ENCODE measurements around the gene ABLIM1. TPM values are rescaled to one million over a fixed set of nuclear protein-coding genes. Genes with fewer than 3 reads are reported as not detected.

The ABLIM1 gene
- total and polyA plus RNA-seq, 4 donors, result 20.0 to 135 (median 59.9) TPM

DNA sequence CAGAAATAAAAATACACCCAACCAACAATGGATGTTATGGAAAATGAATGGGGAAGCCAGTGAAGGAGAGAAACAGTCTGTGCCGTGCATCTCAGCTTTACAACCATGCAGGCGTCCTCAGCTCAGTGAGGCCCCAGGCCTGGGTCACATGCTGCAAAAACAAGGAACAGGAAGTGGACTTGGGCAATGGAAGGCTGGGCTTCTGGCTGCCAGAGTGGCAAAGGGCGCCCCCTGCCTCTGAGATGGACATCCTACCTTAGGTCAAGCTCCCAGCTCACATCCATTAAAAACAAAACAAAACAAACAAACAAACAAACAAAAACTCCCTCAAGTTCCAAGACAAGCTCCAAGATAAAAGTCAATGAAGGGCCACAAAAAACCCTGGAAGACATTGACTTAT, 199.1 kb downstream of the ABLIM1 start:
- Histone ChIP-seq H3K4me3 (no peak overlapping the region), H3K4me1 (ENCODE audit: control insufficient read depth in 5 of 5, insufficient read depth in 5 of 5, low read length in 5 of 5) (peaks cover 0 to 2% (median 0%) of the 10 kb centered on the region in 5 donors), H3K36me3 (ENCODE audit: control insufficient read depth in 4 of 4, insufficient read depth in 4 of 4, low read length in 4 of 4) (peaks cover 4 to 46% (median 9%) of the 10 kb centered on the region in 4 donors), H3K9ac (ENCODE audit: insufficient read depth in 1 of 2, low read length in 2 of 2) (no peak overlapping the region), H3K27me3 (ENCODE audit: control insufficient read depth in 3 of 3, insufficient read depth in 3 of 3, low read length in 2 of 3) (no peaks in the 10 kb centered on the region), H3K9me3 (ENCODE audit: control insufficient read depth in 4 of 4, insufficient read depth in 3 of 4, low read length in 3 of 4) (no peaks in the 10 kb centered on the region), H3K27ac (ENCODE audit: low read depth in 1 of 2, low read length in 1 of 2) (no peak overlapping the region)
- ATAC-seq (ENCODE audit: insufficient read depth, low FRiP score) (no peak), DNase-seq (peak; percentile 27 to 46 (median 46))
- TF ChIP-seq, protein P1, sequence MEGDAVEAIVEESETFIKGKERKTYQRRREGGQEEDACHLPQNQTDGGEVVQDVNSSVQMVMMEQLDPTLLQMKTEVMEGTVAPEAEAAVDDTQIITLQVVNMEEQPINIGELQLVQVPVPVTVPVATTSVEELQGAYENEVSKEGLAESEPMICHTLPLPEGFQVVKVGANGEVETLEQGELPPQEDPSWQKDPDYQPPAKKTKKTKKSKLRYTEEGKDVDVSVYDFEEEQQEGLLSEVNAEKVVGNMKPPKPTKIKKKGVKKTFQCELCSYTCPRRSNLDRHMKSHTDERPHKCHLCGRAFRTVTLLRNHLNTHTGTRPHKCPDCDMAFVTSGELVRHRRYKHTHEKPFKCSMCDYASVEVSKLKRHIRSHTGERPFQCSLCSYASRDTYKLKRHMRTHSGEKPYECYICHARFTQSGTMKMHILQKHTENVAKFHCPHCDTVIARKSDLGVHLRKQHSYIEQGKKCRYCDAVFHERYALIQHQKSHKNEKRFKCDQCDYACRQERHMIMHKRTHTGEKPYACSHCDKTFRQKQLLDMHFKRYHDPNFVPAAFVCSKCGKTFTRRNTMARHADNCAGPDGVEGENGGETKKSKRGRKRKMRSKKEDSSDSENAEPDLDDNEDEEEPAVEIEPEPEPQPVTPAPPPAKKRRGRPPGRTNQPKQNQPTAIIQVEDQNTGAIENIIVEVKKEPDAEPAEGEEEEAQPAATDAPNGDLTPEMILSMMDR (IDR thresholded peaks at IDR 0.05; ENCODE audit: control extremely low read depth, extremely low read depth), result no peak
- WGBS, 2 donors, result 71 to 84% methylated on average over 3 of the region's 3 CpGs

DNA sequence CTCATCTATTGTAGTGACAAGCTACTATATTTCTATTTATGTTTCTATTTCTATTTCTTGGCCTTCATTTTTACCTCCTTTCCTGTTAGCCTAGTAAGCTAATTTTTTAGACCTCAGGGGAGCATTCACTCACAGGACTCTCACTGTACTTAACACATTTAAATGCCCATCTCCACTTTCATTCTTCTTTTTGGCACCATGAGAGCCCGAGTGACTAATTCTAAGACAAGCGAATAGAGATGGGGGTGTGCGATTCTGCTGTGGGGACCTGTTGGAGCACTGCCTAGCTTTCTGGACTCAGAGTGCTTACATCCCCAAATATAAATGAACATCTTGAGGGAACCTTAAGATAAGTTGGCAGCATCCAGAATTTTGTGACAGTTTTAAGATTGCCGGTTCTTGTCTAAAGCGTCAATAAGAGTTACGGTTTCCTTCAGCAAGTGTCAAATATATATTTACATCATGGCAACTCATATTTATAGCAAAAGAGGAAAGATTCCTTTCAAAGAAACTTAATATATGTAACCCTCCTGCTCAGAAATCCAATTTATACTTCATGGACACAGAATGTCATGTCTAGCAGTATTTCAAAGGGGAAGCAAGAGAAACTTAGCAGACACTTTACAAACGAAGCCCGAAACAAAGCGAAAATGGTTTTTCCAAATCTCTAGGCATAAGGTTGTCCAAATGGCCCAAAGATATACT, 199.7 kb downstream of the ABLIM1 start:
- no peak overlapping the region for H3K4me3 ChIP-seq
- peaks cover 0 to 2% (median 0%) of the 10 kb centered on the region in 5 donors for H3K4me1 ChIP-seq (ENCODE audit: control insufficient read depth in 5 of 5, insufficient read depth in 5 of 5, low read length in 5 of 5)
- TF ChIP-seq, protein P1 (IDR thresholded peaks at IDR 0.05; ENCODE audit: control extremely low read depth, extremely low read depth), result no peak
- H3K27ac ChIP-seq (ENCODE audit: low read depth in 1 of 2, low read length in 1 of 2), result no peak overlapping the region
- peaks cover 4 to 44% (median 11%) of the 10 kb centered on the region in 4 donors for H3K36me3 ChIP-seq (ENCODE audit: control insufficient read depth in 4 of 4, insufficient read depth in 4 of 4, low read length in 4 of 4)
- no peaks in the 10 kb centered on the region for H3K27me3 ChIP-seq (ENCODE audit: control insufficient read depth in 3 of 3, insufficient read depth in 3 of 3, low read length in 2 of 3)
- no peak overlapping the region for H3K9ac ChIP-seq (ENCODE audit: insufficient read depth in 1 of 2, low read length in 2 of 2)
- H3K9me3 ChIP-seq (ENCODE audit: control insufficient read depth in 4 of 4, insufficient read depth in 3 of 4, low read length in 3 of 4), result no peaks in the 10 kb centered on the region
- 92 to 97% methylated on average over 9 of the region's 9 CpGs for WGBS, 2 donors
- no peak for ATAC-seq (ENCODE audit: insufficient read depth, low FRiP score)
- DNase-seq, result no peak

DNA sequence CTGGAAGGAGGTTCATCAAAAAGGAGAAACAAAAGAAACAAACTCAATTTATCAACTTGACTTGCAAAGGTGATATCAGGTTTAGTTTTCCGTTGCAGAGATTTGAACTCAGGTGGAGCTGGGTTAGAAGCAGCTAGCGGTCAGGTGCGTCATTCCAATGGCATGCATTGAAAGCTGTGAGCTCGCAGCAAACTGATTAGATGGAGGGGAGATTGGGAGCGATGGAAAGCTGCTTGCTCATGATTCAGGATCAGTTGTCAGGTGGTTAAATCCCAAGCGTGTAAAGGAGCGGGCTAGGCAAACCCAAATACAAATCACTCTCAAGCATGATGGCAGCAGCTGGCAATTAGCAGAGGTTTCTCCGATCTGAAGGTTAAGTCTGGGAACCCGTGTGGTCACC, 204.5 kb downstream of the ABLIM1 start:
- 96 to 97% methylated on average over 9 of the region's 9 CpGs for WGBS, 2 donors

More for the DNA sequence above, 204.5 kb downstream of the ABLIM1 start:
- DNase-seq (no peak), ATAC-seq (ENCODE audit: insufficient read depth, low FRiP score) (no peak)
- Histone ChIP-seq H3K27ac (ENCODE audit: low read depth in 1 of 2, low read length in 1 of 2) (no peak overlapping the region), H3K4me1 (ENCODE audit: control insufficient read depth in 5 of 5, insufficient read depth in 5 of 5, low read length in 5 of 5) (no peaks in the 10 kb centered on the region), H3K9ac (ENCODE audit: insufficient read depth in 1 of 2, low read length in 2 of 2) (no peak overlapping the region), H3K27me3 (ENCODE audit: control insufficient read depth in 3 of 3, insufficient read depth in 3 of 3, low read length in 2 of 3) (no peaks in the 10 kb centered on the region), H3K9me3 (ENCODE audit: control insufficient read depth in 4 of 4, insufficient read depth in 3 of 4, low read length in 3 of 4) (no peaks in the 10 kb centered on the region), H3K4me3 (no peak overlapping the region), H3K36me3 (ENCODE audit: control insufficient read depth in 4 of 4, insufficient read depth in 4 of 4, low read length in 4 of 4) (peaks cover 5 to 34% (median 11%) of the 10 kb centered on the region in 4 donors)
- TF ChIP-seq, protein P1 (IDR thresholded peaks at IDR 0.05; ENCODE audit: control extremely low read depth, extremely low read depth), result no peak
